PFSK-1 (cell line): ENCODE measurements around the gene RSRC1.

Source experiments
- FOXP2 ChIP-seq: optimal IDR thresholded peaks from 2 replicates; pipeline ENCODE3; 2011; ENCODE audit warnings: borderline replicate concordance, control low read depth, inconsistent platforms; ENCODE audit not compliant: insufficient read depth; ENCODE audit errors: extremely low read length, extremely low read depth
- POLR2AphosphoS5 ChIP-seq: IDR thresholded peaks from 2 replicates; pipeline ENCODE4 v1.6.1; 2012; ENCODE audit warnings: low read depth, mild to moderate bottlenecking, control low read depth, low read length, moderate library complexity
- SIN3A ChIP-seq: IDR thresholded peaks from 2 replicates; pipeline ENCODE4 v1.6.1; 2012; ENCODE audit warnings: mild to moderate bottlenecking, low read length, moderate library complexity, borderline replicate concordance; ENCODE audit not compliant: insufficient read depth
- TAF1 ChIP-seq: IDR thresholded peaks from 2 replicates; pipeline ENCODE4 v1.6.1; 2012; ENCODE audit warnings: low read length, control low read depth, borderline replicate concordance; ENCODE audit not compliant: insufficient read depth
- TF ChIP-seq, protein P1 (sequence below), 2 experiments: IDR thresholded peaks; 2 replicates each; pipeline versions ENCODE4 v1.6.1 to v1.8.0; 2011 to 2012; ENCODE audit warnings: low read depth in 2 of 2, low read length in 2 of 2, control low read depth in 1 of 2, inconsistent platforms in 1 of 2, mild to moderate bottlenecking in 1 of 2, moderate library complexity in 1 of 2; ENCODE audit not compliant: insufficient read depth in 1 of 2

RSRC1 gene

DNA sequence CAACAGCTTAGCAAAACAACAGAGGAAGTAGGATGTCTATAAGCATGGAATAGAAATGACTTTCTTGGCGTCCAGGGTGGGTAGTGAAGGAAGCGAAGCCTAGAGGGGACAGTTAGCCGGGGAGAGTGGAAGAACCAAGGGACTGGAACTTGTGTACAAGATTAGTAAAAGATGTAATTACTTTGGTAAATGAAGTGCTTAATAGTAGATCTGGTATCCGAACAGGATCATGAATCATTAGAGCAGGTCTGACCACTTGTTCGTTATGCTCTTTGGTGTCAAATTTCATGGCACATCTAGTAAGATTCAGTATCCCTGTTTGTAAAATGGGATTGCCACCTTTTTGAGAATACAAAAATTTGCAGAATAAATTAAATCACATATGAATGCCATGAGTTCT is 348.6 kb downstream of the RSRC1 start:
- no peak for TF ChIP-seq SIN3A
- no peak for TF ChIP-seq TAF1
- TF ChIP-seq FOXP2, result no peak
- TF ChIP-seq POLR2AphosphoS5, result no peak
- TF ChIP-seq, protein P1, sequence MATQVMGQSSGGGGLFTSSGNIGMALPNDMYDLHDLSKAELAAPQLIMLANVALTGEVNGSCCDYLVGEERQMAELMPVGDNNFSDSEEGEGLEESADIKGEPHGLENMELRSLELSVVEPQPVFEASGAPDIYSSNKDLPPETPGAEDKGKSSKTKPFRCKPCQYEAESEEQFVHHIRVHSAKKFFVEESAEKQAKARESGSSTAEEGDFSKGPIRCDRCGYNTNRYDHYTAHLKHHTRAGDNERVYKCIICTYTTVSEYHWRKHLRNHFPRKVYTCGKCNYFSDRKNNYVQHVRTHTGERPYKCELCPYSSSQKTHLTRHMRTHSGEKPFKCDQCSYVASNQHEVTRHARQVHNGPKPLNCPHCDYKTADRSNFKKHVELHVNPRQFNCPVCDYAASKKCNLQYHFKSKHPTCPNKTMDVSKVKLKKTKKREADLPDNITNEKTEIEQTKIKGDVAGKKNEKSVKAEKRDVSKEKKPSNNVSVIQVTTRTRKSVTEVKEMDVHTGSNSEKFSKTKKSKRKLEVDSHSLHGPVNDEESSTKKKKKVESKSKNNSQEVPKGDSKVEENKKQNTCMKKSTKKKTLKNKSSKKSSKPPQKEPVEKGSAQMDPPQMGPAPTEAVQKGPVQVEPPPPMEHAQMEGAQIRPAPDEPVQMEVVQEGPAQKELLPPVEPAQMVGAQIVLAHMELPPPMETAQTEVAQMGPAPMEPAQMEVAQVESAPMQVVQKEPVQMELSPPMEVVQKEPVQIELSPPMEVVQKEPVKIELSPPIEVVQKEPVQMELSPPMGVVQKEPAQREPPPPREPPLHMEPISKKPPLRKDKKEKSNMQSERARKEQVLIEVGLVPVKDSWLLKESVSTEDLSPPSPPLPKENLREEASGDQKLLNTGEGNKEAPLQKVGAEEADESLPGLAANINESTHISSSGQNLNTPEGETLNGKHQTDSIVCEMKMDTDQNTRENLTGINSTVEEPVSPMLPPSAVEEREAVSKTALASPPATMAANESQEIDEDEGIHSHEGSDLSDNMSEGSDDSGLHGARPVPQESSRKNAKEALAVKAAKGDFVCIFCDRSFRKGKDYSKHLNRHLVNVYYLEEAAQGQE (IDR thresholded peaks at IDR 0.05; ENCODE audit: insufficient read depth in 1 of 2, low read depth in 2 of 2, low read length in 2 of 2), result no peak

DNA sequence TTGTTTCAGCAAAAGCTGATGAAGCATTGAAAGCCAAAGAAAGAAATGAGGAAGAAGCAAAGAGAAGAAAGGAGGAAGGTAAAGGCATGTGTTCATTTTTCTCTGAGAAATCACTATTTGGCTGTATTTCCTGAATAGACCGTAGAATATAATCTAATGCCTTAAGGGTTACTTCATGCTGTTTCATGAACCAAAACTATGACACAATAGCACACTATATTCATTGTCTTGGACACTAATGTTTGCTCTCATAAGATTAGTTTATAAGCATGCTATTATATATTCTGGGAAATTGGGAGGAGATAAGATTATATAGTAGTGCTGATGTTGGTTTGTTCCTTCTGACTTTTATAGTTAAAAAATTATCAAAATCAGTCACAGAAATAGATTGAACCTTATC is 351.0 kb downstream of the RSRC1 start:
- TF ChIP-seq FOXP2 (no peak), SIN3A (no peak), TAF1 (no peak), POLR2AphosphoS5 (no peak)
- TF ChIP-seq, protein P1 (IDR thresholded peaks at IDR 0.05; ENCODE audit: insufficient read depth in 1 of 2, low read depth in 2 of 2, low read length in 2 of 2), result no peak

DNA sequence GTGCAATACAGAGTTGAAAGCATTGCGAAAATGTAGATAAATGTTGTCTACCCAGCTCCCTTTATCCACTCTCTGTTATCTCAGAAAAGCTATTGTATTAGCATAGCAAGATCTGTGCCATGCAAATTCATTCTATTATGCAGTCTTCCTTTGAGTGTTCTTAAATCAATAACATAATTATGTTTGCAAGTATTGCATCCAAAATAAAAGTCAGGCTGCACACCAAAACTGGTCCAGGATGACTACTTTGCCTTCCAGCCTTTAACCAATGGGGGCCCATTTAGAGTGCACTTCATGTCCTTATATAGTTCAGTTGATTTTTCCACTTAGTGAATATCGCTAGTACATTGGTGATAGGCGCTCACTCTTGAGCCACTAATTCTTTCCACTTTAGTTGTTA is 353.7 kb downstream of the RSRC1 start:
- TF ChIP-seq TAF1, result no peak

DNA sequence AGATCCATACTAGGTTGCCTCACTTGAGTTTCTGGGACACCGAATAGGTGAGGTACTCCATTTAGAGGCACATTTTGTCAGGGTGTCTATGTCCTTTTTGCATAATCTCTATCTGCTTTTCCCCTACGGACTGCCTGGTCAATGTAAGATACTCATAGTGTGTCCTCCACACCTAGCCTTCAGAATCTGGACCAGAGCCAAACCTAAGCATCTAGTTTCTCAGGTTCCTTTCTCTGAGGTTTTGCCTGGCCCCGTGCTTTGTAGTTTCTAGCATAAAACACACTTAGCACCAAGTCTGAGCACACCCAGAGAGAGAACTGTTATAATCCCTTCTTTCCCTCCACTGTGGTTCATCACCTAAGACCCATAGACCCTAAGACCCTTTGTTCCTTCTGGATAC is 355.2 kb downstream of the RSRC1 start:
- TF ChIP-seq SIN3A (no peak), TAF1 (no peak), POLR2AphosphoS5 (no peak), FOXP2 (no peak)
- TF ChIP-seq, protein P1 (IDR thresholded peaks at IDR 0.05; ENCODE audit: insufficient read depth in 1 of 2, low read depth in 2 of 2, low read length in 2 of 2), result no peak

DNA sequence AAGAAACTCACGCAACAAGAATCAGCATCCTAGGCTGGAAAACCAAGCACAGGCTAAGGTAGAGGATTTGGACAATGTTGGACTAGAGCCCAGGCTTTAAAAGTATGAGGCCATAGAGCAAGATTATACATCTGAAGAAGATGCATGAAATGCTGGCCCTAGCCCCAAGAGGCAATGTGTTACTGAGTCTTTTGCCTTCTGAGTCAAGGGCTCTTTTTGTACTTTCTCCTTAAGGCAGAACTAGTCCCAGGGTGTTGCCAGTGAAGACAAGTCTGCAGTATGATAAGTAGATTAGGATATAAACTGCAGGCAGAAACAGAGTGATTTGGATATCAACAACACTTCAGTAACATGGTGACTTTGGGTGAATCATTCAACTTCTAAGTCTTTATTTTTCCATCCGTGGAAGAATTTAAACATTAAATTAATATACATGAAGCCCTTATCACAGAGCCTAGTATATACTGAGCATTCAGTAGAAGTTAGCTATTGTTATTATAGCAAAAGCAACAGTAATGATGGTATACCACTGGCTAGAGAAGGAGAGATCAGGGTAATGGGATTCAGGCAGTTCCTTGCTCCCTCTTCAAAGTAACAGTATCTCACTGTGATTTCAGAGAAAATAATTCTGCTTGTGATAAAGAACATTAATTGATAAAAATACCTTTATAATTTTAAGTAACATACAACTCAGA is 361.2 kb downstream of the RSRC1 start:
- TF ChIP-seq, protein P1 (IDR thresholded peaks at IDR 0.05; ENCODE audit: insufficient read depth in 1 of 2, low read depth in 2 of 2, low read length in 2 of 2), result no peak
- no peak for TF ChIP-seq TAF1
- no peak for TF ChIP-seq FOXP2
- TF ChIP-seq SIN3A, result no peak
- TF ChIP-seq POLR2AphosphoS5, result no peak
